ENCODE data around the gene HNRNPF. TPM values are rescaled to one million over a fixed set of nuclear protein-coding genes. Genes with fewer than 3 reads are reported as not detected.

Gene HNRNPF
- total RNA-seq, 1 experiment from 2014 or later: 198 TPM

- Mint-ChIP-seq H3K36me3 (ENCODE audit: insufficient read depth, unreplicated experiment) (no peaks in the 10 kb centered on the region), H3K4me3 (ENCODE audit: unreplicated experiment) (no peak overlapping the region), H3K9me3 (ENCODE audit: unreplicated experiment) (no peaks in the 10 kb centered on the region), H3K4me1 (ENCODE audit: insufficient read depth, unreplicated experiment) (peaks cover 26% of the 10 kb centered on the region), H3K27ac (ENCODE audit: low read depth, unreplicated experiment) (no peak overlapping the region), H3K27me3 (ENCODE audit: insufficient read depth, unreplicated experiment) (no peaks in the 10 kb centered on the region)
- TF ChIP-seq CTCF (IDR thresholded peaks at IDR 0.05; ENCODE audit: unreplicated experiment): no peak
- CTCF ChIA-PET: interaction anchor here (0.9 to 1.5 kb wide), 2 partner anchors 48 to 202 kb away, joined by 3 to 6 read pairs; no protein-coding TSS in a partner anchor
- POLR2A ChIA-PET: interaction anchor here (0.5 to 1.6 kb wide), 5 partner anchors 50 to 203 kb away, joined by 3 to 10 read pairs (median 3); partner anchors contain the start of gene CSGALNACT2
- no TSS peak for BruUV-seq (replicated peaks)
- no peak for DNase-seq (ENCODE audit: unreplicated experiment)
- intact Hi-C loops (cut with micrococcal nuclease): no loop called here
Measured at GRCh38 chr10:43341450-43341849, 67.5 kb downstream of the HNRNPF start.

- DNase-seq (ENCODE audit: unreplicated experiment): peak; percentile 89
- BruUV-seq (replicated peaks): no TSS peak
- ChIA-PET CTCF (interaction anchor here (0.6 to 1.5 kb wide), 6 partner anchors 9 to 201 kb away, joined by 3 to 6 read pairs (median 4); no protein-coding TSS in a partner anchor), POLR2A (interaction anchor here (0.5 to 1.6 kb wide), 8 partner anchors 29 to 202 kb away, joined by 3 to 10 read pairs (median 4); partner anchors contain the start of gene CSGALNACT2)
- H3K4me1 Mint-ChIP-seq (ENCODE audit: insufficient read depth, unreplicated experiment): peaks cover 26% of the 10 kb centered on the region
- H3K27ac Mint-ChIP-seq (ENCODE audit: low read depth, unreplicated experiment): peak overlapping the region; percentile 25
- H3K4me3 Mint-ChIP-seq (ENCODE audit: unreplicated experiment): no peak overlapping the region
- H3K9me3 Mint-ChIP-seq (ENCODE audit: unreplicated experiment): no peaks in the 10 kb centered on the region
- H3K27me3 Mint-ChIP-seq (ENCODE audit: insufficient read depth, unreplicated experiment): no peaks in the 10 kb centered on the region
- H3K36me3 Mint-ChIP-seq (ENCODE audit: insufficient read depth, unreplicated experiment): no peaks in the 10 kb centered on the region
- no peak for TF ChIP-seq CTCF (IDR thresholded peaks at IDR 0.05; ENCODE audit: unreplicated experiment)
- intact Hi-C loops (cut with micrococcal nuclease): no loop called here
Measured at GRCh38 chr10:43340619-43341018, 68.4 kb downstream of the HNRNPF start.

GRCh38 chr10:43340101-43340500, 68.9 kb downstream of the HNRNPF start:
- peaks cover 26% of the 10 kb centered on the region for H3K4me1 Mint-ChIP-seq (ENCODE audit: insufficient read depth, unreplicated experiment)
- no peak for DNase-seq (ENCODE audit: unreplicated experiment)
- ChIA-PET CTCF (interaction anchor here (0.9 to 1.5 kb wide), 4 partner anchors 8 to 137 kb away, joined by 4 to 6 read pairs (median 5); no protein-coding TSS in a partner anchor), POLR2A (interaction anchor here (0.5 to 1.6 kb wide), 6 partner anchors 29 to 202 kb away, joined by 3 to 10 read pairs (median 4); partner anchors contain the start of gene CSGALNACT2)
- H3K27me3 Mint-ChIP-seq (ENCODE audit: insufficient read depth, unreplicated experiment): no peaks in the 10 kb centered on the region
- no peaks in the 10 kb centered on the region for H3K36me3 Mint-ChIP-seq (ENCODE audit: insufficient read depth, unreplicated experiment)
- no peak overlapping the region for H3K27ac Mint-ChIP-seq (ENCODE audit: low read depth, unreplicated experiment)
- no peak for TF ChIP-seq CTCF (IDR thresholded peaks at IDR 0.05; ENCODE audit: unreplicated experiment)
- no peak overlapping the region for H3K4me3 Mint-ChIP-seq (ENCODE audit: unreplicated experiment)
- H3K9me3 Mint-ChIP-seq (ENCODE audit: unreplicated experiment): no peaks in the 10 kb centered on the region
- no TSS peak for BruUV-seq (replicated peaks)
- intact Hi-C loops (cut with micrococcal nuclease): no loop called here

- Mint-ChIP-seq H3K27me3 (ENCODE audit: insufficient read depth, unreplicated experiment) (no peaks in the 10 kb centered on the region), H3K4me3 (ENCODE audit: unreplicated experiment) (no peak overlapping the region), H3K36me3 (ENCODE audit: insufficient read depth, unreplicated experiment) (no peaks in the 10 kb centered on the region), H3K27ac (ENCODE audit: low read depth, unreplicated experiment) (no peak overlapping the region), H3K9me3 (ENCODE audit: unreplicated experiment) (no peaks in the 10 kb centered on the region), H3K4me1 (ENCODE audit: insufficient read depth, unreplicated experiment) (peaks cover 22% of the 10 kb centered on the region)
- no TSS peak for BruUV-seq (replicated peaks)
- intact Hi-C loops (cut with micrococcal nuclease): no loop called here
- no peak for TF ChIP-seq CTCF (IDR thresholded peaks at IDR 0.05; ENCODE audit: unreplicated experiment)
- ChIA-PET CTCF (interaction anchor here (0.9 to 1.6 kb wide), 2 partner anchors 10 to 46 kb away, joined by 5 to 6 read pairs; no protein-coding TSS in a partner anchor), POLR2A (no interaction called here)
- no peak for DNase-seq (ENCODE audit: unreplicated experiment)
Measured at GRCh38 chr10:43339136-43339535, 69.8 kb downstream of the HNRNPF start.

Measured in MCF 10A (cell line).